ENCODE measurements around the gene TFRC. TPM values are rescaled to one million over a fixed set of nuclear protein-coding genes. Genes with fewer than 3 reads are reported as not detected.

The TFRC gene
- 71.6 TPM for total RNA-seq

DNA sequence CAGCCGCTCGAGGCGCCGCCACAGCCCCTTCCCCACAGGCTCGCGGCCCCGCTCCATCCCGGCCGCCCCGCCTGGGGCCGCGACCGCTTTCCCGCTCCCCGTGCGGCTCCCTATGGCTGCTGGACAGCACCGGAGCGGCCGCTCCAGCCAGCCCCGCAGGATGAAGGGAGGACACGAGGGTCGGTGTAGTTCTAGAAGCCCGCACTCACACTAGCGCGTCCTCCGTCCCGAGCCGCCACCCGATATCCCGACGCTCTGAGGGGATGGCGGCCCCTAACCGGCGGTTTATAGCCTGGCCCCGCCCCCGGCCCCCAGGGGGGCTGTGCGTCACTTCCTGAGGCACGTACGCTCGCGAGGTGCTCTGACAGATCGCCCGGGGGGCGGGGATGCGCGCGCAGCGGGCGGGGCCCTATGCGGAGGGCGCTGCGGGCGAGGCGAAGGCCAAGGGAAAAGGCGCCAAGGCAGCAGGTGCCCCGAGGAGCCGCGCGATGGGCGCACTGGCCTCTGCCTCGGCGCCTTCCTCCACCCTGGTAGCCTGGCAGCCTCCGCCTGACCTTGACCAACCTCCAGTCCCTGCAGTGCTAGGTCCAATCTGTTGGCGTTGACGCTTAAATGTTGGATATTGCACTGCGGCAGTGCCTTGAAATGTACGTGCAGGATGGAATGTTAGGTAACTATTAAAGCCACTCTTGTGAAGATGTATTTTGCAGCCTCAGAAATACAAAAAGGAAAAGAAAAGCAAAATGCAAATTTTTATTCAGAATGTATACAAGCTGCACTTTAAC, at the start of gene TFRC:
Gene TFRC (minus strand): TSS at position 257 of the 785 bp plus-strand sequence. CDS start 4,991 bp downstream, outside the sequence.

Small RNA genes lying within 50 kb of the gene (small RNA-seq; reads per million reads assigned to genes)
- not detected for gene RNU7-18P (ENCODE audit: low replicate concordance)

Other genes with a start within 250 kb of the TFRC start
- 25.7 TPM for gene TNK2, start 173.5 kb downstream of the TFRC start, total RNA-seq
- gene ZDHHC19, start 129.3 kb upstream of the TFRC start, total RNA-seq: 1.1 TPM
- gene SLC51A, start 134.4 kb upstream of the TFRC start, total RNA-seq: 1.9 TPM
- 53.2 TPM for gene PCYT1A, start 205.6 kb upstream of the TFRC start, total RNA-seq
- 5.8 TPM for gene DYNLT2B, start 236.2 kb upstream of the TFRC start, total RNA-seq

Measured in metanephros (tissue), 2 donors.